Peyer's patch (tissue), 4 donors: ENCODE data around the gene NT5C3B.

Source experiments
- CTCF ChIP-seq, 6 experiments: fragments of 450-650 bp in 4 of 6; fragments of 200-600 bp in 2 of 6; sonication (generic) in 1 of 6; IDR thresholded peaks; one replicate each; pipeline ENCODE4 v1.5.1; 2017 to 2019; ENCODE audit warnings: antibody characterized with exemption in 6 of 6, mild to moderate bottlenecking in 3 of 6, moderate library complexity in 1 of 6
- POLR2A ChIP-seq, 2 donors: fragments of 450-650 bp; IDR thresholded peaks; one replicate each; pipeline ENCODE4 v1.5.1; 2017; ENCODE audit warnings: antibody characterized with exemption in 2 of 2, mild to moderate bottlenecking in 2 of 2, moderate library complexity in 2 of 2

DNA sequence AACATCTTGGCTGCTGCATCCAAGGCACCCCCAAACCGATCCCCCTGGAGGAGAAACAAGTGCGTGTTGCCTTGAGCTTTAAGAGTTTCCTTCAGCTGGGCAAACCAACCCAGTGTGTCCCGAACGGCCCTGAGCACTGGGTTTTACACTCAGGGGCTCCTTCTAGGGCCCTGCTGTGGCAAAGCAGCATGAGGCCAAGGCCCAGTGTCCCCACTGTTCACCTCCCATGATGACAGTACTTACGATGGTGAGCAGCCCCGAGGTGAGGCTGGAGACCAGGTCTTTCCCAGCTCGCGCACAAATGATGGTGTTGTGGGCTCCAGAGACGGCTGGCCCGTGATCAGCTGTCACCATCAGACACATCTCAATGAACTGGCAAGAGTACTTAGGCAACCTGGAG lies 35.8 kb upstream of the NT5C3B start:
- TF ChIP-seq POLR2A (IDR thresholded peaks at IDR 0.05), result no peak
- TF ChIP-seq CTCF (IDR thresholded peaks at IDR 0.05), result no peak
